NCI-H2171 (cell line): ENCODE measurements around the gene ATP5F1A.
"Not testable (repeated sequence)": the region's sequence is repeated elsewhere in the genome, so short reads cannot be mapped to it uniquely, and the experiment has no call there.

Source experiments
- DNase-seq: peaks from one replicate; lab custom pipeline; 2025; lab: John Stamatoyannopoulos, UW

ATP5F1A gene

GRCh38 chr18:46047369-46047768 is 50.7 kb downstream of the ATP5F1A start:
- DNase-seq: not testable (repeated sequence)

GRCh38 chr18:46046688-46047087 is 51.4 kb downstream of the ATP5F1A start:
- DNase-seq: no peak

GRCh38 chr18:46046126-46046525 is 52.0 kb downstream of the ATP5F1A start:
- DNase-seq: no peak

GRCh38 chr18:46042571-46043123 is 55.4 kb downstream of the ATP5F1A start:
- no peak for DNase-seq

GRCh38 chr18:46040747-46041104 is 57.4 kb downstream of the ATP5F1A start:
- no peak for DNase-seq

- DNase-seq: no peak
Observed at GRCh38 chr18:46040033-46040746, 57.9 kb downstream of the ATP5F1A start.

- no peak for DNase-seq
Observed at GRCh38 chr18:46037512-46038305, 60.4 kb downstream of the ATP5F1A start.

- no peak for DNase-seq
Observed at GRCh38 chr18:46035696-46036680, 62.1 kb downstream of the ATP5F1A start.

- no peak for DNase-seq
Observed at GRCh38 chr18:46034230-46034629, 63.9 kb downstream of the ATP5F1A start.

- no peak for DNase-seq
Observed at GRCh38 chr18:46031741-46032140, 66.4 kb downstream of the ATP5F1A start.
